ENCODE data around the gene MRPL9.

The MRPL9 gene

DNA sequence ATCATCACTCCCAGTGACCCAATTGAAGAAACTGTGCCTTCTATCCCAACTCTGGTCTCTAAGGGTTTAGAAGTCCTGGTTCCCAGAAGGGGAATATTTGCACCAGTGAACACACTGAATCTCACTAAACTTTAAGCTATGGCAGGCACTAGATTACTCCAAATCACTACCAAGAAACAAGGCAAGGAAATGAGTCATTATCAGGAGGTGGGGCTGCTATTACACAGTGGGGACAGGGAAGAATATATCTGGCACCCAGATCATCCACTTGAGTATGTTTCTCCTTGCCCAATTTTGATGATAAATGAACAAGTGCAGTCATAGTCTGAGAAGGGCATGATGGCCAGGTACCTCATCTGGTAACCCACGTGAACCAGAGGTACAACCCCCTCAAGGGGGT lies 7.0 kb downstream of the MRPL9 start:
- Histone ChIP-seq H3K27me3 (replicated peaks; ENCODE audit: insufficient read depth, low read length) (no peaks in the 10 kb centered on the region), H3K36me3 (replicated peaks; ENCODE audit: insufficient read depth, low read length) (no peaks in the 10 kb centered on the region; the same call in 1 of the 2 replicates), H3K9ac (ENCODE audit: low read length) (no peak overlapping the region), H4K20me1 (ENCODE audit: insufficient read depth, low read length) (no peaks in the 10 kb centered on the region), H3K9me2 (replicated peaks; ENCODE audit: insufficient read depth, low read length) (no peaks in the 10 kb centered on the region), H2AFZ (ENCODE audit: low read length) (no peak overlapping the region), H3F3A (ENCODE audit: insufficient read depth, low read length) (no peaks in the 10 kb centered on the region), H3K27ac (ENCODE audit: low read length) (no peak overlapping the region), H3K79me2 (ENCODE audit: low read length) (peaks cover 5% of the 10 kb centered on the region; the same call in 1 of the 2 replicates), H3K9me3 (replicated peaks; ENCODE audit: insufficient read depth, low read length) (no peaks in the 10 kb centered on the region), H3K4me3 (ENCODE audit: low read length) (no peak overlapping the region), H3K4me1 (ENCODE audit: low read length) (no peaks in the 10 kb centered on the region), H3K4me2 (ENCODE audit: low read depth, low read length) (no peak overlapping the region)
- no peak for TF ChIP-seq CTCF (IDR thresholded peaks at IDR 0.05; ENCODE audit: low read length)
- no peak for TF ChIP-seq EZH2 (optimal IDR thresholded peaks at IDR 0.05; ENCODE audit: low read depth, low read length)
- TF ChIP-seq EZH2phosphoT487 (IDR thresholded peaks at IDR 0.05; ENCODE audit: low read length), result no peak
- no peak for DNase-seq

GRCh38 chr1:151741516-151741915 lies 21.8 kb downstream of the MRPL9 start:
- Histone ChIP-seq H2AFZ (ENCODE audit: low read length) (no peak overlapping the region), H3F3A (ENCODE audit: insufficient read depth, low read length) (no peaks in the 10 kb centered on the region), H3K27ac (ENCODE audit: low read length) (no peak overlapping the region), H4K20me1 (ENCODE audit: insufficient read depth, low read length) (no peaks in the 10 kb centered on the region), H3K27me3 (replicated peaks; ENCODE audit: insufficient read depth, low read length) (no peaks in the 10 kb centered on the region), H3K9ac (ENCODE audit: low read length) (no peak overlapping the region), H3K9me3 (replicated peaks; ENCODE audit: insufficient read depth, low read length) (no peaks in the 10 kb centered on the region), H3K4me1 (ENCODE audit: low read length) (peaks cover 4% of the 10 kb centered on the region; the same call in 1 of the 2 replicates), H3K4me3 (ENCODE audit: low read length) (no peak overlapping the region), H3K9me2 (replicated peaks; ENCODE audit: insufficient read depth, low read length) (no peaks in the 10 kb centered on the region), H3K4me2 (ENCODE audit: low read depth, low read length) (no peak overlapping the region), H3K79me2 (ENCODE audit: low read length) (no peaks in the 10 kb centered on the region), H3K36me3 (replicated peaks; ENCODE audit: insufficient read depth, low read length) (no peaks in the 10 kb centered on the region)
- no peak for TF ChIP-seq CTCF (IDR thresholded peaks at IDR 0.05; ENCODE audit: low read length)
- TF ChIP-seq EZH2phosphoT487 (IDR thresholded peaks at IDR 0.05; ENCODE audit: low read length), result no peak
- TF ChIP-seq EZH2 (optimal IDR thresholded peaks at IDR 0.05; ENCODE audit: low read depth, low read length), result no peak
- no peak for DNase-seq

- Histone ChIP-seq H3K27me3 (replicated peaks; ENCODE audit: insufficient read depth, low read length) (no peaks in the 10 kb centered on the region), H3K4me1 (ENCODE audit: low read length) (peaks cover 4% of the 10 kb centered on the region; the same call in 1 of the 2 replicates), H3K9me2 (replicated peaks; ENCODE audit: insufficient read depth, low read length) (no peaks in the 10 kb centered on the region), H3K27ac (ENCODE audit: low read length) (no peak overlapping the region), H3K9ac (ENCODE audit: low read length) (no peak overlapping the region), H3K4me3 (ENCODE audit: low read length) (no peak overlapping the region), H3K36me3 (replicated peaks; ENCODE audit: insufficient read depth, low read length) (no peaks in the 10 kb centered on the region), H4K20me1 (ENCODE audit: insufficient read depth, low read length) (no peaks in the 10 kb centered on the region), H3K9me3 (replicated peaks; ENCODE audit: insufficient read depth, low read length) (no peaks in the 10 kb centered on the region), H2AFZ (ENCODE audit: low read length) (no peak overlapping the region), H3K79me2 (ENCODE audit: low read length) (no peaks in the 10 kb centered on the region), H3F3A (ENCODE audit: insufficient read depth, low read length) (no peaks in the 10 kb centered on the region), H3K4me2 (ENCODE audit: low read depth, low read length) (no peak overlapping the region)
- no peak for DNase-seq
- TF ChIP-seq CTCF (IDR thresholded peaks at IDR 0.05; ENCODE audit: low read length) (no peak), EZH2 (optimal IDR thresholded peaks at IDR 0.05; ENCODE audit: low read depth, low read length) (no peak), EZH2phosphoT487 (IDR thresholded peaks at IDR 0.05; ENCODE audit: low read length) (no peak)
Measured at GRCh38 chr1:151739590-151740355, 23.5 kb downstream of the MRPL9 start.
